Measurements from ENCODE around the gene CMTM7. TPM values are rescaled to one million over a fixed set of nuclear protein-coding genes. Genes with fewer than 3 reads are reported as not detected.

The CMTM7 gene
- total and polyA plus RNA-seq, 2 experiments from 2014 or later = 32.2 to 93.6 TPM

GRCh38 chr3:32434206-32434605, 42.6 kb downstream of the CMTM7 start:
- TF ChIP-seq ZNF462 (CRISPR knock-in tag; IDR thresholded peaks at IDR 0.05) (no peak), POLR2AphosphoS5 (IDR thresholded peaks at IDR 0.05; ENCODE audit: low read depth) (no peak), ETS1 (IDR thresholded peaks at IDR 0.05) (no peak), JUNB (IDR thresholded peaks at IDR 0.05; ENCODE audit: unreplicated experiment) (no peak), EZH2phosphoT487 (IDR thresholded peaks at IDR 0.05; ENCODE audit: unreplicated experiment) (no peak), EZH2 (IDR thresholded peaks at IDR 0.05; ENCODE audit: low read depth, unreplicated experiment) (no peak), ZNF114 (CRISPR knock-in tag; IDR thresholded peaks at IDR 0.05) (no peak), REST (IDR thresholded peaks at IDR 0.05; ENCODE audit: unreplicated experiment) (no peak), STAT1 (IDR thresholded peaks at IDR 0.05; ENCODE audit: unreplicated experiment) (no peak), ZNF331 (CRISPR knock-in tag; IDR thresholded peaks at IDR 0.05; ENCODE audit: low read depth) (no peak), CREB1 (CRISPR knock-in tag; IDR thresholded peaks at IDR 0.05; ENCODE audit: low read depth) (no peak), NANOG (IDR thresholded peaks at IDR 0.05; ENCODE audit: borderline replicate concordance) (no peak)
- Histone ChIP-seq H3K4me3 (no peak overlapping the region), H3F3A (replicated peaks; ENCODE audit: low read depth) (no peaks in the 10 kb centered on the region), H3K36me3 (ENCODE audit: insufficient read depth) (no peaks in the 10 kb centered on the region), H3K27me3 (ENCODE audit: insufficient read depth) (no peaks in the 10 kb centered on the region), H3K9me2 (ENCODE audit: insufficient read depth) (no peaks in the 10 kb centered on the region), H2AFZ (no peak overlapping the region), H3K79me2 (replicated peaks; ENCODE audit: insufficient read depth) (peaks cover 20% of the 10 kb centered on the region), H4K20me1 (replicated peaks; ENCODE audit: insufficient read depth) (no peaks in the 10 kb centered on the region; the same call in 1 of the 2 replicates), H3K27ac (ENCODE audit: low read depth) (no peak overlapping the region), H3K4me2 (no peak overlapping the region), H3K4me1 (ENCODE audit: insufficient read depth) (peaks cover 7% of the 10 kb centered on the region; the same call in 1 of the 2 replicates)
- DNase-seq (ENCODE audit: low spot score) = no peak
- no peak for ATAC-seq
- H3K4me1 Mint-ChIP-seq = peaks cover 16% of the 10 kb centered on the region
- no peak overlapping the region for H3K4me3 Mint-ChIP-seq
- no peaks in the 10 kb centered on the region for H3K9me3 Mint-ChIP-seq
- no peaks in the 10 kb centered on the region; the same call in 2 of the 3 replicates for H3K36me3 Mint-ChIP-seq (ENCODE audit: low read depth)
- H3K27ac Mint-ChIP-seq = no peak overlapping the region
- H3K27me3 Mint-ChIP-seq (ENCODE audit: insufficient read depth, low read depth, poor library complexity) = peaks cover 5% of the 10 kb centered on the region
